HPDE6-E6E7 (cell line): ENCODE measurements around the gene MYO1E.
"Not testable (repeated sequence)": the region's sequence is repeated elsewhere in the genome, so short reads cannot be mapped to it uniquely, and the experiment has no call there.

Experiments used
- DNase-seq: peaks from one replicate; pipeline ENCODE4 v3.0.0; 2011; ENCODE audit warnings: missing footprints; ENCODE audit errors: extremely low spot score

The MYO1E gene

DNA sequence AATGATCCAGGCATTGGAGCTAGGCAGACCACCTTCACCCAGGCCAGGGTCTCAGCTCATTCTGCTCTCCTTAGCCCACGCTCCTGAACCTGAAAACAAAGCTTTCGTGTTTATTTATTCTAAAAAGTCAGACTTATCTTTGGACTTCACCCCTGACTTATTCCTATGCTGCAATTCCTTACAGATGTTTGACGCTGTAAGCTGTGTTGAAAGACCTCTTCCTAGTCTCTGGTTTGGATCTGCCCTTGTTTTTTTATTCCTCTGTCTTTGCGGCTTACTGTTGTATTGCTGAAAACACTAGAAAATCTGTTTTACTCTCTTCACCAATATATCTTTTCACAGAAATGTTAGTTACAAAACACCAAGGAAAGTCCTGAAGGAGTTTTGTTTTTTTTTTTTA, 206.5 kb downstream of the MYO1E start:
- DNase-seq: no peak

DNA sequence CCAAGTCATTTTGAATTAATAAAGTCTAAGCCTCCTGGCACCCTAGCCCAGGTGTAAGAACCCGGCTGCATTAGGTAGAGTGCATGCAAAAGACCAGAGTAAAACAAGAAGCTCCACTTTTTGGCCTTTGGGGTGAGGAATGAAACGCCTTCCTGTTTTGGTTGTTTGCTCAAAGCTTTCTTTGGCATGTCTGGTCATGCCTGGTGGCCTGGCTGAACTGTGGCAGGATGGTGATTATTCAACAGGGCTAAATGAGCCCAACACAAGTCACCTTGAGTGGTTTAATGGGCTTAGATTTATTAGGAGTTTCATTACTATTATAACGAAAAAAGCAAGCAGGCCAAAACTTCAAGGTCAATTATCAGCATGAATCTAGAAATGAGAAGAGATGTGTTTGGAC, 206.9 kb downstream of the MYO1E start:
- DNase-seq: peak; percentile 63

DNA sequence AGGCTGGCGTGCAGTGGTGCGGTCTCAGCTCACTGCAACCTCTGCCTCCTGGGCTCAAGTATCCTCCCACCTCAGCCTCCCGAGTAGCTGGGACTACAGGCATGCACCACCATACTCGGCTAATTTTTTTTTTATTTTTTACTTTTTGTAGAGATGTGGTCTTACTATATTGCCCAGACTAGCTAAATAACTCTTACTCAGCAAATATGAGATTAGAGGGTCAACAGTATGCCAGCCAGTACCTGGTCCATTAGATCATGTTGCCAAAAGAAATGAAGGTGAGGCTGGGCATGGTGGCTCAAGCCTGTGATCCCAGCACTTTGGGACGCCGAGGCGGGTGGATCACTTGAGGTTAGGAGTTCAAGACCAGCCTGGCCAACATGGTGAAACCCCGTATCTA, 210.6 kb downstream of the MYO1E start:
- not testable (repeated sequence) for DNase-seq

DNA sequence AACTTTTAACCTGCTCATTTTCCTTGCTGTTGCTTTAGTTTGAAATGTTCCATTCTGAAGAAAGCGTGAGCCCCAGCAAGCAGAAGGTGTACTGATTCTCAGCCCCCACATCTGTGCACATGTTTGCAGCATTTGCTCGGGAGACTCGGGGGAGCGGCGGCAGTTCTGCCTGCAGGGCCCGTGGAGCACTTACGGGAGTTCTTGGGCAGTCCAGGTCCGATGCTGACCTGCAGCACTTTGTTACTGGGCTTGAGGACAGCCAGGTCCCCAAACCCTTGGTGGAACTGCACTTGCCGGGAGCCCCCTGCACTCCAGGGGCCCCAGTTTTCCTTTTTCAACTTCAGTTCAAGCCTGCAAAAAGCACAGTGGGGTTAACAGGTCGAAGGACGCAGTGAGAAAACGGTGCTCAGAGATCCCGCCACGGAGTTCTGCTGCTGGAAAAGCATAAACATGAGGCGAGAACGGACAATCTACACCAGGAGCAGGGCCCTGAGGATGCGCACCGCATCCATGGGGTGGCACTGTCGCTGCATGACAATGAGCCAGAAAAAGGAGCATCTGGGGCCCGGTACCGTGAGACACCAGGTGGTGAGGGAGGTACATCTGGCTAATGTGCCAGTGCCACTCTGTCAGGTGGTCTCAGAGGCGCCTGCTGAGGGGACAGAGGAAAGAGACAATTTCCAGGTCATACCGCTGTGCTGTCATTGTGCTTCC, 211.6 kb downstream of the MYO1E start:
- DNase-seq: no peak

DNA sequence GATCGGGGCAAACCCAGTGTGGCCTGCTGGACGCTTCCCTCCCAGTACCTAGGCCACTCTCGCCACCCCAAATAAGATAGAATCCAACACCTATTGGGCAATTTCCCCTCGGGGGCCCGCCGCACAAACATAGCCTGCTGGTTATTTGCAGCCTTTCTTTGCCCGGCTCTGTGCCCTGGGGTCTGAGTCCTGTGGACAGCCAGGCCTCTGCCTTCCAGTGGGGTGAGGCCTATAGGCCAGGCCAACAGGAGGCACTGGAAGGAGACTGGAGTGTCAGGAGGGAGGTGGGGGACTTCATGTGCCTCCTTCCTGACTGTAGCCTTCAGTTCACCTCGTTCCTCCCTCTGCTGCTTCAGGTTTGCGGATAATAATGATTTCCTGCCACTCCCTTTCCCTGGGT, 213.5 kb downstream of the MYO1E start:
- DNase-seq: no peak

DNA sequence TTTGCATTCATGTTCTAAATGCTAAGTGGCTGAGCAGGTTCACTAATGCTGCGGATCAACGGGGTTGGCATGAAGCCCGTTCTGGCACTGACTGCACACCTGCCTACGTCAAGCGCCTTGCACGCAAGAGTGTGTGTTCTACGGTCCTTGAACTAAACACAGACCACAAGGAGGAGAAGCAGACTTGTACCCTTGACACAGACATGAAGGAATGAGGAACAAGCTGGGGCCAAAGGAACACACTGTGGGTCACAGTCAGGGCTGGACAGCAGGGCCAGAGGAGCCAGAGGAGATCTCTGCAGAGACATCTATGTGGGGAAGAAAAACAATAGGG, 214.0 kb downstream of the MYO1E start:
- no peak for DNase-seq

DNA sequence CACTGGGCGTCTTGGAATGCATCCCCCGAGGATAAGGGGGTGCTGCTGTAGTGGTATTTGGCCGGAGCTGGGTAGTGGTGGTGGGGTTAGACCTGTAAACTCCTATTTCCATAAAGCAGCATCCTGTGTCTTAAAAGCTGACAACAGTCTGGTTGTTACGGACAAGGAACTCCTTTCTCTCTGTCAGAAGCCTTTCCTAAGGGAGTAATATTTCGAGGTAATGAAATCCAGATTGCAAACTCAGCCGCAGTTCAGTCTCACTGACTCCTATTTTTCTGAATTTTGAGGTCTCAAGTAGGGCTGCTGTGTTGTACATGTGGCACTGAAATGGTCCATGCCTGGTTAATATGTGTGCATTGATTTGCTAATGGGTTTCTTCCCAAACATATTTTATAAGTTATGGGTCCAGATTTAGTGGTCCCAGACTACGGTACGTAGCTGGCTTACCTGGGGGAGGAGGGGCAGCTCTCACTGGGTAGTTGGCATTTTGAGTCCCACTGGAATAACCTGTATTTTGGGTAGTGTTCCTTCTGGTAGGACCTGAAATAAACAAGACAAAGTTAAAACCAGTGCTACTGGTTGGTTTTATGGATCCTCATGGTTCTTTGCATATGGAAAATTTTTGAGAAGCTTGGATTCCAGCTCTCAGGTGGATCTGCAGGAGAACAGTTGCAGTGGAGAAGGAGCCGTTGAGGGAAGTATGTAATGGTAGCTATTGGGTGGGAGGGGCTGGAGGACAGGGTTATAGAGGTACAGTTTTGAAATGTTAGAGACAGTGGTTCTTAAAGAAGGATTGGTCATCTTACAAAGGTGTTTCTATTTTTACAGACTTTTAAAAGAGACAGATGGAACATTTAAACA, 214.6 kb downstream of the MYO1E start:
- no peak for DNase-seq

DNA sequence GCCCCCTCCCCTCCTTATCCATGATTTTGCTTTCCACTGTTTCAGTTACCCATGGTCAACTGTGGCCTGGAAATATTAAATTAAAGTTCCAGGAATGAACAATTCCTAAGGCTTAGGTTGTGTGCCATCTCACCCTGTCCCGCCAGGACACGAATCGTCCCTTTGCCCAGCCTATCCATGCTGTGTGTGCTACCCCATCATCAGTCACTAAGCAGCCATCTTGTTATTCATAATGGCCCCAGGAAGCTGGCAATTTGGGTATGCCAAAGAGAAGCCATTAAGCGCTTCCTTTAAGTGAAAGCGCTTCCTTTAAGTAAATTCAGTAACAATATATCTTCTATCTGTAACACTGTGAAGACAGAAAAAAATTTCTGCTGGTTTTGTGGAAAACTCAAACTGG, 215.3 kb downstream of the MYO1E start:
- DNase-seq: no peak

DNA sequence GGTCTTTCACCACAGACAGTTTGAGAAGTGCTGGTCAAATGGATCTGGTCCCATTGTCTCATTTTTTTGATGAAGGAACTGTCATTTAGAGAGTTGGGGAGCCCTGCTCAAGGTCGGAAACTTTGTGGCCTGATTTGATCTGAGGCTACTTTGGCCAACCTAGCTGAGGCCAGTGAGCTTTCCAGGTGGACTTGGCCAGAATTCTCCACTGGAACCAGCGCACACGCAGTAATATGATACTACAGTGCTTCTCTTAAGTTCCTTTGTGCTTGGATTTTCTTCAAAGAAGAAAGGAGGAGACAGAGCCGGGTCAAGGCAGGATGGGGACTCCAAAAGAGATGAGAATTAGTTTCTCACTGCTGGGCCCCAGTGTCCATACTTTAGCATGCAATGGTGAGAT, 217.2 kb downstream of the MYO1E start:
- no peak for DNase-seq

DNA sequence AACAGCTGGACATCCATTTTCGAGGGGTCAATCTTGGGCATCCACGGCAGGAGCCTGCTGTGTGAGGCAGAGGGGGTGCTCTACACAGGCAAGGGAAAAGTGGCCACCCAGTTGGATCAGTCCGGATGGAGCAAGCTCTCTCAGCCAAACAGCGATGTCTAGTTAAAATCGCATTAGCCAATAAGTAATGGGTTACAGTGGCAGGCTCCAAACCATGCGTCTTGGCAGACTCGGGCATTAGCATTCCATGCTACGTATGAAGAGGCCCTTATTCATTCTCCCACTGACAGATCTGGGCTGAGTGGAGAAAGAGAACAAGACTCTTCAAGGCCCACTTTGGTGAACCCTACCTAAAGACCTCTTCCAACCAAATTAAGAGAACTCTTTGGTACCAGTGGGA, 218.4 kb downstream of the MYO1E start:
- no peak for DNase-seq

DNA sequence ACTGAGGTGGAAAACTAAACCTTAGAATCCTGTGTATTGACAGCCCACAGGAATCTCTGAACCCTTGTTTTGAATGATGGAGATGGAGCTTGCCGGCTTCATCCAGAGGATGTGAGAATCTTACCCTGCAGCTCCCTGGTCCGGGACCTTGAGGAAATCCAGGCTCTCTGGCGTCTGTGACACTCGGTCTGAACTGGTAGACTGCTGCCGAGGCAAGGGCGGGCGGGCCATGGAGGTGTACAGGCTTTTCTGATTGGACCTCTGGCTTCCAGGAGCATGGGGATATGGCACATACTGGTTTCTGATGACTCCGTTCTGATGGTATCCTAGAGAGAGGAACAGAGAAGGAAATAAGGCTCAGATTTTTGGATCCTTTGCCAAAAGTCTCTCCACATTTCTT, 219.2 kb downstream of the MYO1E start:
- DNase-seq: no peak

DNA sequence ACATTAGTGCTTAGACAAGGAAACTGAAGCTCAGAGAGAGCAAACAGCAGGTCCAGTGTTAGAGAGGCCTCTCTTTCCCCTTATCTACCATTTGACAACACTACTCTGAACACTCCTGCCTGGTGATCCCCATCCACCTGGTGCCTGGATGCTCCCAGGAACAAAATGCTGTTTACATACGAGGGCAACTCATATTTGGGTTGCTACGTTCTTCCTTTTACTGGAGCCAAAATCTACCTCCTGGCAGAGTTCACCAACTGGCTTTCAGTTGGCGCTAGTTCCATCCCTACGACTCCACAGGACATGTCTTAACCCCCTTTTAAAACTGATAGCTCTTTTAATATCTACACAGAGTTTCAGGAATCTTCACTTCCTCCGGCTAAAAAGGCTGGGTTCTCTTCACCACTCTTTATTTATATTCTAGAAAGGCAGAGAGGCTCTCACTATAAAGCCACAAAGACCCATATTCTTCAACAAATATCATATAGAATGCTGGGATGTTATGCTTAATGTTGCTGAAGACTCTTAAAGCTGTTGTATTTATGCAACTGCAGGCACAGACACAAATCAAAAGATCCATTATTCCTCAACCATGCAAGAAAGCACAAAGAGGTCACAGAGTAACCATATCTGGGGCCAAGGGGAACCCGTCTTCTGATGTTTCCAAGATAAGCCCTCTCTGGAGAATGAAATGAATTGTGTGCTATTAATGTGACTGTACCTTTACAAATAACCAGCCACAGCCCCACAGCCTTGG, 219.8 kb downstream of the MYO1E start:
- DNase-seq: no peak

DNA sequence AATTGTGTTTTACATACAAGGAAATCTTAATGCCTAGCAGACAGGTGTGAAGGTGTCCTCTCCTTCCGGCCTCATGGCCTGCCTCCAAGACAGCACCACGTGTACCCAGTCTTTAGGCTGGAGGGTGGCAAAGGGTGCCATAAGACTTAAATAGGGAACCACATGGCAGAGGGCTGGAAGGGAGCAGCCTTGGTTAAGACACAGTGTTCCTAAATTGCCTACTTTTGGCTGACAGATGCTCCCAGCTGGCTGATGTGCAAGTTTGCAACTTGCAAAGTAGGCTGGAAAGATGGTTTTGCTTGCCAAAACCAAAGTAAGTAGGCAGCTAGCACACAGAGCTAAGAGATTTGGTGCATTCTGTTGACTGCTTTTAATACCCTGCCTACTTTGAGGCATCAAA, 222.5 kb downstream of the MYO1E start:
- DNase-seq: no peak

DNA sequence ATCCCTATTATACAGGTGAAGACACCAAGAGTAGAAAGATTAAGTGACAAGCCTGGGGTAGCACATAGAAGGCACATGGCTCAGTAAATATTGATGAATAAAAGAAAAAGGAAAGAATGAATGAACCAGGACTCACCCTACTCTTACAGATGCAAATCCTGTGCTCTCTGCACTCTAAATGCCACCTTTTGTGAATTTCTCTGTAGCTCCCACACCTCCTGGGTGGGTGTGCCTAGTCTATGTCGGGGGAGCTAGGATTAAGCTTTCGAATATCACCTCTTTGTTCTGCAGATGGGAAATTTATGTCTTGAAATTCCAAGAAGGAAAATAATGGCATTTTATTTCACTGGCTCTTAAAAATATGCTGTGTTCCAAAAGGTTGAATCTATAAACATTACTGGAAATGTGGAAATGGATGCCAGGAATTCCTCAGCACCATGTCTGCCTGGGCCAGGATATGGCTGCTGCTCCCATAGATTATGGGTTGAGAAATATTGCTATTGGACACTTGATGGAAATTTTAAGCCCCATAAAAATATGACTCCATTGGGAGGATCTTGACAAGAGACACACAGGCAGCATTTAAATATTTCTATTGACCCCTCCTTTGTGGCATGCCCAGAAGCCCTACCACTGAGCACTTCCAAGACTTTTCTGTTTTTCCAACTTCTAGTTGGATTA, 224.4 kb downstream of the MYO1E start:
- no peak for DNase-seq

DNA sequence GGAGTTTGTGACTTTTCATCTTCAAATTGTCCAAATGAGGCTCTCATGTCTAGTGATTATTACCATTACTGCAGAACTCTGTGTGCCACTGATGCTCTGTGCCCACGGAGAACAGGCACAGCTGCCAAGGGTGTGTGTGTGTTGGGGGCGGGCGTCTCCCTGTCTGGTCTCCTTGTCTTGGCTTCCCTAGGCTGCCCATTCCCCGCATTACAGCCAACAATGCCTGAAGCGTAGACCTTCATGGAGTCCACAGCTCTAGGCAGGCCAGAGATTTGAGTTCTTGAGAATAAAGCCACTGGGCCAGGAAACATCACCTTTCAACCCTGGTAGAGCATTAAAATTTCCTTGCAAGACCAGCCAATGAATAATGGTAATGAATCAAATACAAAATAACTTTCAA, 225.0 kb downstream of the MYO1E start:
- DNase-seq: no peak

DNA sequence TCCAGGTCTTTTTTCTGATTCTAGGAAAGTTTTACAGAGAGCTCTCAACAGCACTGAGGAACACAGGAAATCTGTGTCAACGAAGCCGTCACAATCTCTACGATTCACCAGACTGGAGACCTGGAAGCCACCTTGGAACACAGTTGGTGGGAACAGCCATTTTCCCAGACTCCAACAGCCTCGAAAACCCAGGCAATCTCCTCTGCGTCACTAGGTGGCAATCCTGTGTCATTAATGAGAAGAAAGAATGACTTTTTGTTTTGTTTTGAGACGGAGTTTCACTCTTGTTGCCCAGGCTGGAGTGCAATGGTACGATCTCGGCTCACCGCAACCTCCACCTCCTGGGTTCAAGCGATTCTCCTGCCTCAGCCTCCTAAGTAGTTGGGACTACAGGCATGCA, 228.1 kb downstream of the MYO1E start:
- DNase-seq: not testable (repeated sequence)

DNA sequence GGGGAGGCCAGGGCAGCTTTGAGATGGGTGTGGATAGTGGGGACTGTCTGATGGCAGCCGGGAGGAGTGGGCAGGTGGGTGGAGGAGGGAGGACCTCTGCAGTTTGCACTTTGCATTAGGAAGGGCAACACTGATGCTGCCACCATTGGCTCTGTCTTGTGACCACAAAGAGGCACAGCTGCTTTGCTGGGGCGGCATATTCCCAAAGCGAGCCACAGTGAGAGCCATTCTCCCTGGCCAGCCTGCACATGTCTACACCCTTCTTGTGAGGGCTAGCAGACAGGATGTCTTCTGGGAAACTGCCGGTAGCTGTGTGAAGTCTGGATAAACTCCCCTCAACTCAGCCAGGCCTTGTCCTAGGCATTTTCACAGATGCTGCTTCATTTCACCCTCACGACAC, 229.4 kb downstream of the MYO1E start:
- DNase-seq: no peak

DNA sequence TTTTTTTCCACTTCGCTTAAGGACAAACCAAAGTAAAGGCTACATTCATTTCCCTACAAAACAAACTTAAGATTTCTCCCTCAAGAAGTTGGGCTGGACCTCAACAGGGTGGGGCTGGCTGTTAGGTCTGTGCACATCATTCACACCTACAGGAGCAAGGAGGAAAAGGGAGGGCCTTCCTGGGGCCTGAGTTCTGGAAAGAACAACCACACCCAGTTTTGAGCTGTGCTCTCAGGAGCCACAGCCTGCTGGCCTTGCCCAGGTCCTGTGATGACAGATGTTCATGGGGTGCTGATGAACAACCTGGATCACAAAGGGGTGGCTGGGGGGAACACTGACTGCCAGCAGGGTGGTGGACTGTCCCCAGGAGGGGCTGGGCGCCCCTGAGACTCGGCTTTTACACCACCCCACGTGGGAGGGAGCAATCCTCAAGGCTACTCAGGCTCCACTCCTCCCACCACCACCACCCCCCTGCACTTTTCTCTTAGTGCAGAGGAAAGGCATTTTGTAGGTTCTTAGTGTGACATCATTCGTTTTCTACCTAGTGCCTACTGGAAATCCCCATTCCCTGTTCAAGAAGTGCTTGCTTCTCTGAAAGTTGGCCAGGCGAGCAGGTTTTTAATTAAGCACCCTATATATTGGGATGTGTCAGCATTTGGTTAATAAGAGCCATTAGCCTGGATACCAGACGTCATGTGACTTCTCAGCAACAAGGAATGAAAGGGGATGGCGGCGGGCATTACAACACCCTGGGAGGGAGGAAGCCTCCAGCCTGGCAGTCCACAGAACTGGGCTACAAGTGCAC, 232.0 kb downstream of the MYO1E start:
- DNase-seq: peak; percentile 14

DNA sequence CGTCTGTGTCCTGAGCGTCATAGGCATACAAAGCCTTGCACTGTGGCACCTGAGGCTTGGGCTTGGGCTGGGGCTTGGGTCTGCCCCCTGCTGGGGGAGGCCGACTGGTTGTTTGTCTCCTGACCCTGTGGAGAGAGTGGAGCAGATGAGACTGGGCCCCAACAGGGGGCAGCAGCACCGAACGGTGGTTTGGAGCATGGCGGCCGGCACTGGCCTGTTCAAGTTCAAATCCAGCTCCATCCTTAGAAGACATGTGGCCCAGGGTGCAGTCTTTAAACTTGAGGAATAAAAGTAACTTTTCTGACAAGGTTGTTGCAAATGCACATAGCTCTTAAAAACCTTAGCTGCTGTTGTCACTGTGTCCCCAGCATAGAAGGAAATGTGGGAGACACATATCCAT, 234.4 kb downstream of the MYO1E start:
- DNase-seq: peak; percentile 32

DNA sequence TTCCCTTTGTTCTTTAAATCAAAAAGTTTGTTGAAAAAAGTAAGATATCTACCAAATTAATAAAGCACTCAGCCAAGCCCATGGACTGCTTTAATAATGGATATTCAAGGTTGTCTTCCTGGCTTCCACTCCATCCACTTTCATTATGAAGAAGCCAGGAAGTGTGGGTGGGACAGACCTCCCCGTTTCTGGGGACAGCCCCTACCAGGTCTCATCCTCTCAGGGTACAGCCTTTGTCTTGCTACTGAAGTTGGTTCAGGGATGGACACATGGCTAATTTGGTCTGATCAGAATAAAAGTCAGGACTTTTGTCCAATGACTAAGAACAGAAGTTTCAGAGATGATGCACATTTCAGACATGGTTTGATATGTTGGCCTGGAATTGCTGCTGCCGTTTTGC, 235.1 kb downstream of the MYO1E start:
- DNase-seq: no peak

DNA sequence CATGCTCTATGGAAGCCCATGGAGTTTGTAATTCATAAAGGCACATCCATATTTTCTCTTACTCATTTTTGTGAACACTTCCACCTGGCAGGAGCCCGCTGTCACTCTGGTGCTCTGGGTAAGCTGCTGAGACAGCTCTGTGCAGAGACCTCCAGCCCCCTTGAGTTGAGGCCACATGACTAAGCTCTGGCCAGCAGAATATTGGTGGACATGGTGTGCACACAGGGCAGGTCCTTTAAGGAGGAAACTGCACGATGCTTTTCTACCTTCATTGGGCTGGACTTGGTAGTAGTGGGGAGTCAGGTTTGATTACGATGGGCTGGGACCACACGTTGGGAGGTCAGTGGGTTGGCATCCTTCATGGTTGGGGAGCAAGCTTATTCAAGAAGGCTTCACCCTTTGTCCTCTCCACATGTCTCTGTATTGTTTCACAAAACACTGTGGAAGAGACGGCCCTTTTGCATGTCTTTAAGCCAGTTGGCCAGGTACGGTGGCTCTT, 238.7 kb downstream of the MYO1E start:
- DNase-seq: no peak
